Activated naive CD4-positive, alpha-beta T cell treated with anti-CD3 and anti-CD28 coated beads for 36 hours (primary cell): ENCODE results near the gene PRAME. TPM values are rescaled to one million over a fixed set of nuclear protein-coding genes. Genes with fewer than 3 reads are reported as not detected.
"Not testable (repeated sequence)": the region's sequence is repeated elsewhere in the genome, so short reads cannot be mapped to it uniquely, and the experiment has no call there.

ENCODE experiments used
- CTCF ChIA-PET: fragments of 350-600 bp; sonication (Branson Sonifier 250); formaldehyde crosslinking; loops from one replicate; lab custom pipeline; 2021; ENCODE audit warnings: antibody characterized with exemption; lab: Charles Lee
- DNase-seq: peaks from one replicate; pipeline ENCODE4 v3.0.0-alpha.2; 2020
- H3K27ac Mint-ChIP-seq: one replicate; pipeline ENCODE4 v1.8.0; 2021; ENCODE audit warnings: mild to moderate bottlenecking, mixed read lengths
- H3K27me3 Mint-ChIP-seq: one replicate; pipeline ENCODE4 v1.8.0; 2021; ENCODE audit warnings: low read depth, mixed read lengths
- H3K36me3 Mint-ChIP-seq: one replicate; pipeline ENCODE4 v1.8.0; 2021; ENCODE audit warnings: low read depth, mixed read lengths
- H3K4me1 Mint-ChIP-seq: one replicate; pipeline ENCODE4 v1.8.0; 2021; ENCODE audit warnings: low read depth, mixed read lengths
- H3K4me3 Mint-ChIP-seq: one replicate; pipeline ENCODE4 v1.8.0; 2021; ENCODE audit warnings: mild to moderate bottlenecking, moderate library complexity, mixed read lengths
- H3K9me3 Mint-ChIP-seq: one replicate; pipeline ENCODE4 v1.8.0; 2021; ENCODE audit warnings: mixed read lengths
- intact Hi-C: fragments of 100-400 bp; cut with micrococcal nuclease; formaldehyde crosslinking; loops from one replicate; pipeline ENCODE4 v1.15.1; 2023
- total RNA-seq, 2 experiments: library from RNA; stranded (reverse); gene quantifications; one replicate each; pipeline ENCODE4 v1.2.3, GENCODE V29; 2021

Gene PRAME, protein sequence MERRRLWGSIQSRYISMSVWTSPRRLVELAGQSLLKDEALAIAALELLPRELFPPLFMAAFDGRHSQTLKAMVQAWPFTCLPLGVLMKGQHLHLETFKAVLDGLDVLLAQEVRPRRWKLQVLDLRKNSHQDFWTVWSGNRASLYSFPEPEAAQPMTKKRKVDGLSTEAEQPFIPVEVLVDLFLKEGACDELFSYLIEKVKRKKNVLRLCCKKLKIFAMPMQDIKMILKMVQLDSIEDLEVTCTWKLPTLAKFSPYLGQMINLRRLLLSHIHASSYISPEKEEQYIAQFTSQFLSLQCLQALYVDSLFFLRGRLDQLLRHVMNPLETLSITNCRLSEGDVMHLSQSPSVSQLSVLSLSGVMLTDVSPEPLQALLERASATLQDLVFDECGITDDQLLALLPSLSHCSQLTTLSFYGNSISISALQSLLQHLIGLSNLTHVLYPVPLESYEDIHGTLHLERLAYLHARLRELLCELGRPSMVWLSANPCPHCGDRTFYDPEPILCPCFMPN
- total RNA-seq: not detected

DNA sequence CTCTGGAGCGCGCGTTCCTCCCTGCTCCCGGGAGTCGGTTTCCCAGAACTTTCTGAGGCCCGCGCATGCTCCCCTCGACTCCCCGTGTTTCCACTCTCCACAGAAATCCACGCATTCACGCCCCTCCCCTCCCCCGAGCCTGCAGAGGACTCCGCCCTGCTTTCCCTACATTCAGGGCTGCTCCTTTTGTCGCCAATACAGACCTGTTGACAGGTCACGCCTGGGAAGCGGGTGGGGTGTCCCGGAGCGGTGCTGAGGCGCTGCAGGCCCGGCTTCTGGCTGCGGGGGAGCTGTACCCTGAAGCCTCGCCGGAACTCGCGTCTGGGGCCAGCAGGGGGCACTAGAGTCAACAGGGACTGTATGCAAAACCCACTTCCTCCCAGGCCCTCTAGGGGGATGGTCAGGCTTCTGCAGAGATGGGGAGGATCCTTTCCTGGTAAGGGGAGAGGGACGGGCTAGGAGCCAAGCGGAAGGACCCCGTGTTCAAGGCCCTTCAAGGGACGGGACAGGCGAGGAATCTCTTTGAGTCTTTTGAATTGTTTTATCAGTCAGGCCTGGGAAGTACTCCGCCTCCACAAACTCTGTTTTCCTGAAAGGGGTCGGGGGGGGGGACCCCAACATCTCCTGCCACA, at the start of gene PRAME:
PRAME (minus strand) TSS at position 294 of the 632 bp plus-strand sequence. CDS start 2,433 bp downstream, outside the sequence.
- Mint-ChIP-seq H3K27me3 (no peaks in the 10 kb centered on the region), H3K36me3 (no peaks in the 10 kb centered on the region), H3K4me3 (no peak within 1 kb of the TSS), H3K9me3 (no peaks in the 10 kb centered on the region), H3K27ac (no peak within 1 kb of the TSS), H3K4me1 (peaks cover 2% of the 10 kb centered on the region)
- CTCF ChIA-PET: interaction anchor here (0.6 to 1.7 kb wide), 6 partner anchors 9 to 76 kb away, joined by 3 to 6 read pairs (median 4); no protein-coding TSS in a partner anchor
- DNase-seq: peak; percentile 89
- intact Hi-C loops: loop anchor here (2.0 kb wide), 1 partner anchor 96 kb away; no protein-coding TSS in a partner anchor

DNA sequence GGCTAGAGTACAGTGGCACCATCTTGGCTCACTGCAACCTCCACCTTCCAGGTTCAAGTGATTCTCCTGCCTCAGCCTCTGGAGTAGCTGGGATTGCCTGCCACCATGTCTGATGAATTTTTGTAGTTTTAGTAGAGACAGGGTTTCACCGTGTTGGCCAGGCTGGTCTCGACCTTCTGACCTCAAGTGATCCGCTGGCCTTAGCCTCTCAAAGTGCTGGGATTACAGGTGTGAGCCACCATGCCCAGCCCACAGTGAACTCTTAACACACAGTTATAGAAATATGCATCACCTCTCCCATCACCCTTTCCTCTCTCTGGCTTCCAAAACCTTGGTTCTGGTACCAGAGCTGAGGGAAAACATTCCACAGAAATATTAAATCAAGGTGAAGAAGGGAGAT, 49.0 kb upstream of the PRAME start:
- H3K4me1 Mint-ChIP-seq, H3K27ac Mint-ChIP-seq, H3K36me3 Mint-ChIP-seq, intact Hi-C loops, H3K4me3 Mint-ChIP-seq, DNase-seq, H3K27me3 Mint-ChIP-seq, H3K9me3 Mint-ChIP-seq: not testable (repeated sequence)
- CTCF ChIA-PET: interaction anchor here (0.6 to 1.5 kb wide), 2 partner anchors 21 to 40 kb away, joined by 3 to 6 read pairs; no protein-coding TSS in a partner anchor

DNA sequence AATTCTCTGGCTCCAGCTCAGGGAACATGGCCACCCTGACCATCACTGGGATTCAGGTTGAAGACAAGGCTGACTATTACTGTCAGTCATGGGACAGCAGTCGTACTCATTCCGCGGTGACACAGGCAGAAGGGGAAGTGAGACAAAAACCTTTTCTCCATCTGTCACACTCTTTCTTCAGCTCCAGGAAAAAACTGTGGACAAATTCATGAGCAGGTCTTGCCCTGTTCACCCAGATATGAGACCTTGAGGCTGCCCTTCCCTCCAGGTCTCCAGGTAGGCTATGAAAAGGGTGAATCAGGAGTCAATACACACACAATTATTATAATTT, 46.0 kb upstream of the PRAME start:
- Mint-ChIP-seq H3K27me3 (no peaks in the 10 kb centered on the region), H3K36me3 (no peaks in the 10 kb centered on the region), H3K27ac (no peak overlapping the region), H3K4me3 (no peak overlapping the region), H3K9me3 (peaks cover 1% of the 10 kb centered on the region), H3K4me1 (no peaks in the 10 kb centered on the region)
- DNase-seq: no peak
- intact Hi-C loops: no loop called here
- CTCF ChIA-PET: interaction anchor here (0.9 to 1.0 kb wide), 2 partner anchors 12 to 13 kb away, joined by 3 read pairs; no protein-coding TSS in a partner anchor

DNA sequence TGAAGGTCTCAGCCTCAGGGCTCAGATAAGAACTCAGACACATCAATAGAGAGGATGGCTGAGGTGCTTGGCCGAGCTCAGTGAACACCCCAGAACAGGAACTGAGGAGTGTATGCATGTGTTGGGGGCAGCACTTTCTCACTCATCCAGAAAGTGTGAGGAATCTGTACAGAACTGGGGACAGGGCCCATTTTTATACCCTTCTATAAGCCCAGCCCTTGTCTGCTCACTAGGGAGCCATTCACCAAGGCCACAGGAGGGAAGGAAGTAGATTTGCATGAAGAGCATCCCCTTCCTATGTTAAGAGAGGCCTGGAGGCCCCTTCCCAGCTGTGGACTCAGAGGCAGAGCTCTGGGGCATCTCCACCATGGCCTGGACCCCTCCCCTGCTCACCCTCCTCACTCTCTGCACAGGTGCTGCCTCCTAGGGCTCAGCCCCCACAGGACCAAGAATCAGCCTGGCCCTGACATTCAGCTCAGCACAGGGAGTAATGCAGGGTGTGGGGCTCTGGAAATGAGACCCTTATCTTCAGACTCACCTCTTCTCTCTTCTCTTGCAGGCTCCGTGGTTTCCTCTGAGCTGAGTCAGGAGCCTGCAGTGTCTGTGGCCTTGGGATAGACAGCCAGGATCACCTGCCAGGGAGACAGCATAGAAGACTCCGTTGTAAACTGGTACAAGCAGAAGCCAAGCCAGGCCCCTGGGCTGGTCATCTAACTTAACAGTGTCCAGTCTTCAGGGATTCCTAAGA, 45.4 kb upstream of the PRAME start:
- Mint-ChIP-seq H3K9me3 (peaks cover 1% of the 10 kb centered on the region), H3K4me1 (no peaks in the 10 kb centered on the region), H3K36me3 (no peaks in the 10 kb centered on the region), H3K4me3 (no peak overlapping the region), H3K27me3 (no peaks in the 10 kb centered on the region), H3K27ac (no peak overlapping the region)
- intact Hi-C loops: no loop called here
- CTCF ChIA-PET: interaction anchor here (0.9 to 1.0 kb wide), 2 partner anchors 11 to 13 kb away, joined by 3 read pairs; no protein-coding TSS in a partner anchor
- no peak for DNase-seq

DNA sequence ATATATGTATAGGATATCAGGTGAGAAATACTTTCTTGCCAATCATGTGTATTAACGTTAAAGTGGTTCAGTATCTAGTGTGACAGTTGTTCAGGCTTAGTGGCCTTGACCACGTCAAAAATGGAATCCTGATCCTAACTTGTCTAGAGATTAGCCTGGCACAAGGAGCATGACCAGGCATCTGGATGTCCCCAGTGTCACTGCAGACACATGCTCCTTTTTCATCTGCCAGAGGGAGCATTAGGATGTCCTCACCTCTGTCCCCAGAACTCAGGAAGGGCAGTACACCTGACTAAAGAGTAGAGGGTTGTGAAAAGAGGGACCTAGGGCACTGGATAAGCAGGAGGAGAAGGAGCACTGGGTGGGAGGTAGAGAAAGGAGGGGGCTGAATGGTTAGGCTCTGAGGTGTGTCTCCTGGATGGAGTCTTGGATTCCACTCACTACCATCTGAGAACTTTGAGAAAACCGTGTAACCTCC, 44.4 kb upstream of the PRAME start:
- Mint-ChIP-seq H3K27ac (no peak overlapping the region), H3K27me3 (no peaks in the 10 kb centered on the region), H3K4me1 (no peaks in the 10 kb centered on the region), H3K4me3 (no peak overlapping the region), H3K36me3 (no peaks in the 10 kb centered on the region), H3K9me3 (peaks cover 1% of the 10 kb centered on the region)
- CTCF ChIA-PET: no interaction called here
- intact Hi-C loops: no loop called here
- DNase-seq: no peak

DNA sequence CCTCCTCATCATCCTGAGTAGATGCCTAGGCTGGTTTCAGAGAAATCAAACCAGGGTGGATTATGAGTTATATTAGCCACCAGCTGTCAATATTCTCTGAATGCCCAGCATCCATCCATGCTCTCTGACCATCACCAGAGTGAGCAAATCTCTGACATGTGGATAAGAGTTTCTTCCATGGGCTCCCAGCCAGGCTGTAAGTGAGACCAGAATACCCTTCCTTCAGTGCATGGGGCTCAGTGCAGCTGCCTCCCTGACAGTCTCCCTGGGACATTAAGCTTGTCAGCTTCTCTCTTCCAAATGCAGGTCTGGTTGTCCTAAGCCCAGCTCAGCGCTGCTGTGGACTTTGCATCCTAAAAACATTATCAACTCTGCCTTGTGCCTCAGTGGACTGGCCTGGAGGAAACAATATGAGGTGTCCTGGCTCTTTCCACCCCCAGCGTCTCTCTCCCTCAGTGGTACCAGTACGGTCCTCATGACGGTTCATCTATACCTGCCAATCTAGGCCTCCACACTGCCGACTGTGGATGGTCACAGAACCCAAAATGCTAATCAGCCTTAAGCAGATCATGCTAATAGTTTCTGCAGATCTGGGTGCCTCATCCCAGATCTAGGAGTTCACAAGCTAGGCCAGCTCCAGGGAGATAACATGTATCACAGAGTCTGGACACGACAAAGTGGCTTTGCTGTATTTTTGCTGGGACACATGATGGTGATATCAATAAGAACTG, 41.6 kb upstream of the PRAME start:
- CTCF ChIA-PET: interaction anchor here (0.9 to 4.1 kb wide), 2 partner anchors 13 to 84 kb away, joined by 3 to 26 read pairs; no protein-coding TSS in a partner anchor
- Mint-ChIP-seq H3K27ac (no peak overlapping the region), H3K27me3 (no peaks in the 10 kb centered on the region), H3K36me3 (no peaks in the 10 kb centered on the region), H3K4me3 (no peak overlapping the region), H3K9me3 (no peaks in the 10 kb centered on the region), H3K4me1 (no peaks in the 10 kb centered on the region)
- no peak for DNase-seq
- intact Hi-C loops: no loop called here

DNA sequence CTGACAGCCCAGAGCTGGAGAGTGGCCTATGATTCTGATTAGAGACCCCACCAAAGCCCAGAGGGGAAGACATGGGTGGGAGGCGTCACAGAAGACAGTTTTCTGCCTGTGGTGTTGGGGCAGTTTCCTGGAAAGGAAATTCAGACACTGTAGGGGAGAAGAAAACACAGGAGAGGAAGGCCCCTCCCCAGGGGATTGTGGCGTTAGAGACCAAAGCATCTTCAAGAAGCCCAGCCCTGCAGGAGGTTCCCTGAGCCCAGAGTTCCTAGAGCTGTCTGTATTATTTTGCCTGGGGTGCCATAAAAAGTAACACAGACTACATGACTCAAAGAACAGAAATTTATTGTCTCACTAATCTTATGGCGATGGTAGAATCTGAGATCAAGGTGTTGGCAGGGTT, 40.2 kb upstream of the PRAME start:
- H3K4me3 Mint-ChIP-seq: no peak overlapping the region
- H3K4me1 Mint-ChIP-seq: peaks cover under 1% of the 10 kb centered on the region
- intact Hi-C loops: no loop called here
- DNase-seq: no peak
- CTCF ChIA-PET: interaction anchor here (4.1 kb wide), 1 partner anchor 12 kb away, joined by 26 read pairs; no protein-coding TSS in a partner anchor
- no peaks in the 10 kb centered on the region for H3K36me3 Mint-ChIP-seq
- H3K9me3 Mint-ChIP-seq: no peaks in the 10 kb centered on the region
- H3K27me3 Mint-ChIP-seq: no peaks in the 10 kb centered on the region
- no peak overlapping the region for H3K27ac Mint-ChIP-seq

DNA sequence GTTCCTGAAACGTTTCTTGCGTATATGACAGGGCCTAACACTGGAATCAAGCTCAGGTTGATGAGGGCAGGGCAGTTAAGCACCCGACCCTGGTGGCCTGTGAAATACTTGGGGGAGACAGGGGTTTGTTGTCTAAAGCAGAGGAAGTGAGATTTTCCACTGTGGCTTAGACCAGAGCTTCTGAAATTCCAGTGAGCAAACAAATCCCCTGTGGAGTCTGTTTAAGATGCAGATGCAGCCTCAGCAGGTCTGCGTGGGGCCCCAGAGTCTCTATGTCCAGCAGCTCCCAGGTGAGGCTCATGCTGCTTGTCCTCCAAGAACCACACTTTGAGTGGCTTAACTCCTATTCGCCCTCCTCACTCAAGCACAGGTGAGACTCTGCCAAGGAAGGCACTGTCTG, 39.1 kb upstream of the PRAME start:
- no peaks in the 10 kb centered on the region for H3K27me3 Mint-ChIP-seq
- no peaks in the 10 kb centered on the region for H3K36me3 Mint-ChIP-seq
- DNase-seq: no peak
- no peak overlapping the region for H3K27ac Mint-ChIP-seq
- H3K4me1 Mint-ChIP-seq: peaks cover 4% of the 10 kb centered on the region
- H3K9me3 Mint-ChIP-seq: no peaks in the 10 kb centered on the region
- intact Hi-C loops: no loop called here
- CTCF ChIA-PET: interaction anchor here (1.1 to 4.1 kb wide), 2 partner anchors 11 to 111 kb away, joined by 4 to 26 read pairs; no protein-coding TSS in a partner anchor
- no peak overlapping the region for H3K4me3 Mint-ChIP-seq

DNA sequence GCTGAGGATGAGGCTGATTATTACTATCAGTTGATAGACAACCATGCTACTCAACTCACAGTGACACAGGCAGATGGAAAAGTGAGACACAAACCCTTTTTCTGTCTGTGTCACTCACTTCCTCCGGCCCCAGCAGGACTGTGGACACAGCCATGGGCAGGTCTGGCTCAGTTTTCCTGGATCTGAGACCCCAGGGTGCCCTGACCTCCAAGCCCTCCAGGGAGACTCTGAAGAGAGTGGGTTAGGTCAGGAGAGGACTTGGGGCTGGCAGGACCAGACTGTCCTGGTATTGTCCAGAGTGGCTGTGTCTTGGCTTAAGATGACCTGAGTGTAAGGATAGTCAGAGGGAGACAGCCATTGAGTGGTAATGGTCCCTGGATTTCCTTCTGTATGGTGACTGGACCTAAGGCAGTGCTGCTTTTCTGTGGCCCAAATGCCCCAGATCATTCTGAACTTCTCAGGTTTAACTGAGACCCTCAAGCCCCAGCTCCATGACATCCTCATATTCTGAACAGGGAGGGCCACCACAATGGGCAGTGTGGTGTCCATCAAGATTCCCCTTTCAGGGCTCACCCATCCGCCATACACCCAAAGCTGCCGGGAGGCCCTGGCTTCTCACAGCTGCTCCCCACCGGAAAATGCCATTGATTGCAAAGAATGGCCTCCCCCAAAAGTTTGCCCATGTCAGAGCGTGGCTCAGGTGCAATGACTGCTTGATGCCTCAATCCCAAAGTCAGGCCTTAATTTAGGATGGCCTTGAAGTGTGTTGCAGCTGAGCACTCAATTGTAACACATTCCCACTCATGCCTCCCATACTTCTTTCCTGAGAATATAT, 36.2 kb upstream of the PRAME start:
- Mint-ChIP-seq H3K4me3 (no peak overlapping the region), H3K36me3 (no peaks in the 10 kb centered on the region), H3K27ac (no peak overlapping the region), H3K9me3 (no peaks in the 10 kb centered on the region), H3K27me3 (no peaks in the 10 kb centered on the region), H3K4me1 (peaks cover 4% of the 10 kb centered on the region)
- intact Hi-C loops: loop anchor here (2.0 kb wide), 1 partner anchor 22 kb away; no protein-coding TSS in a partner anchor
- no peak for DNase-seq
- CTCF ChIA-PET: no interaction called here

DNA sequence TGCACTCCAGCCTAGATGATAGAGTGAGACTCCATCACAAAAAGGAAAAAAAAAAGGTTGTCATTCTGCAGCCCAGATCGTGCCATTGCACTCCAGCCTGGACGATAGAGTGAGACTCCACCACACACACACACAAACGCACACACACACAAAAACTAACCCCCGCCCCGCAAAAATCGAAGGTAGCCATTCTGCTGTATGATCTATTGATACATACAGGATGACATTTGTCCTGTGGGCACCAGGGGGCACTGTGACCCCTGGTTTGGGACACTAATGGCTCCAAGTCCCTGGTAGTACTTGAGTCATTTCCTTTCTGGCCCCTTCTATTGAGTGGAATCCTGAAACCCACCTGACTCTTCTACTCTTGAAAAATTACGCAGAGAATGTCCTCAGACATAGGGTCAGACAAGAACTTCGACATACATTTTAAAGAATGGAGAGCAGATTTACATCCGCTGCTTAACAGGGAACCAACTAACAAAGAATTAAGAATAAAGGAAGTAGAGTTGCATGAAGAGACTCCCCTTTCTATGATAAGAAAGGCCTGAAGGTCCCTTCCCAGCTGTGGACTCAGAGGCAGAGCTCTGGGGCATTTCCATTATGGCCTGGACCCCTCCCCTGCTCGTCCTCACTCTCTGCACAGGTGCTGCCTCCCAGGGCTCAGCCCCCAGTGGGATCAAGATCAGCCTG, 35.0 kb upstream of the PRAME start:
- DNase-seq: peak; percentile 72
- Mint-ChIP-seq H3K36me3 (no peaks in the 10 kb centered on the region), H3K4me1 (peaks cover 4% of the 10 kb centered on the region), H3K4me3 (no peak overlapping the region), H3K27me3 (no peaks in the 10 kb centered on the region), H3K27ac (no peak overlapping the region), H3K9me3 (no peaks in the 10 kb centered on the region)
- CTCF ChIA-PET: interaction anchor here (0.6 to 1.3 kb wide), 4 partner anchors 11 to 230 kb away, joined by 3 to 5 read pairs (median 3); no protein-coding TSS in a partner anchor
- intact Hi-C loops: loop anchor here (1.0 to 2.0 kb wide), 2 partner anchors 23 to 93 kb away; no protein-coding TSS in a partner anchor
